ENCODE data around the gene ZBTB18.

DNA sequence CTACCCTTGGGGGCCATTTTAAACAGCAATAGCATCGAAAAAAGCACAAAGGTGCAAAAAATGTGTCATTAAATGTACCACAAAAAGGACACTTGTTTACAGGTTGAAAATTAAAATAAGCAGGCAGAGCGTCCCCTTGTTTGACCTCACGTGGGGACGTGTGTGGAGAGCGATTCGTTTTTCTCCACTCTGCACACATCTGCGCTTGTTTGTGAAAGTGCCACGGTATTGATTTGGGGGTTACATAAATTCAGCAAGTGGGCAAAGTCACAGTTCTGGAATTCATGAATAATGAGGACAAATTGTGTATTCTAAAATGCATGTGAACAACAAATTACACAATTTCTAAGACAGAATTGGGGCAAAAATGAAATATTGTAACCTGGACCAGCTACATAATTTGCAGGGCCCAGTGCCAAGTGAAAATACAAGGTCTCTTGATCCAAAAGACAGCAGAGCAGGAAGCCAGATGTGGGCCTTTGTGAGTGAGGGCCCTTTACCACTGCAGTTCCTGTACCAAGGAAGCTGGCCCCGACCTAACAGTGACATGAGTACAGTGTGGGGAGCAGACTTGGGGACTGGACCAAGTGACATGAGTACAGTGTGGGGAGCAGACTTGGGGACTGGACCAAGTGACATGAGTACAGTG, 43.9 kb downstream of the ZBTB18 start:
- TF ChIP-seq, protein P1, sequence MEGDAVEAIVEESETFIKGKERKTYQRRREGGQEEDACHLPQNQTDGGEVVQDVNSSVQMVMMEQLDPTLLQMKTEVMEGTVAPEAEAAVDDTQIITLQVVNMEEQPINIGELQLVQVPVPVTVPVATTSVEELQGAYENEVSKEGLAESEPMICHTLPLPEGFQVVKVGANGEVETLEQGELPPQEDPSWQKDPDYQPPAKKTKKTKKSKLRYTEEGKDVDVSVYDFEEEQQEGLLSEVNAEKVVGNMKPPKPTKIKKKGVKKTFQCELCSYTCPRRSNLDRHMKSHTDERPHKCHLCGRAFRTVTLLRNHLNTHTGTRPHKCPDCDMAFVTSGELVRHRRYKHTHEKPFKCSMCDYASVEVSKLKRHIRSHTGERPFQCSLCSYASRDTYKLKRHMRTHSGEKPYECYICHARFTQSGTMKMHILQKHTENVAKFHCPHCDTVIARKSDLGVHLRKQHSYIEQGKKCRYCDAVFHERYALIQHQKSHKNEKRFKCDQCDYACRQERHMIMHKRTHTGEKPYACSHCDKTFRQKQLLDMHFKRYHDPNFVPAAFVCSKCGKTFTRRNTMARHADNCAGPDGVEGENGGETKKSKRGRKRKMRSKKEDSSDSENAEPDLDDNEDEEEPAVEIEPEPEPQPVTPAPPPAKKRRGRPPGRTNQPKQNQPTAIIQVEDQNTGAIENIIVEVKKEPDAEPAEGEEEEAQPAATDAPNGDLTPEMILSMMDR (IDR thresholded peaks at IDR 0.05; ENCODE audit: low read depth, low read length): no peak
- no peak for TF ChIP-seq MAX (IDR thresholded peaks at IDR 0.05; ENCODE audit: low read depth, low read length)
- TF ChIP-seq POLR2A (IDR thresholded peaks at IDR 0.05; ENCODE audit: extremely low read depth, insufficient read length): no peak
- TF ChIP-seq MYC (IDR thresholded peaks at IDR 0.05; ENCODE audit: low read depth, low read length): no peak
